Measurements from ENCODE around the gene CYYR1.

- TF ChIP-seq, protein P1, sequence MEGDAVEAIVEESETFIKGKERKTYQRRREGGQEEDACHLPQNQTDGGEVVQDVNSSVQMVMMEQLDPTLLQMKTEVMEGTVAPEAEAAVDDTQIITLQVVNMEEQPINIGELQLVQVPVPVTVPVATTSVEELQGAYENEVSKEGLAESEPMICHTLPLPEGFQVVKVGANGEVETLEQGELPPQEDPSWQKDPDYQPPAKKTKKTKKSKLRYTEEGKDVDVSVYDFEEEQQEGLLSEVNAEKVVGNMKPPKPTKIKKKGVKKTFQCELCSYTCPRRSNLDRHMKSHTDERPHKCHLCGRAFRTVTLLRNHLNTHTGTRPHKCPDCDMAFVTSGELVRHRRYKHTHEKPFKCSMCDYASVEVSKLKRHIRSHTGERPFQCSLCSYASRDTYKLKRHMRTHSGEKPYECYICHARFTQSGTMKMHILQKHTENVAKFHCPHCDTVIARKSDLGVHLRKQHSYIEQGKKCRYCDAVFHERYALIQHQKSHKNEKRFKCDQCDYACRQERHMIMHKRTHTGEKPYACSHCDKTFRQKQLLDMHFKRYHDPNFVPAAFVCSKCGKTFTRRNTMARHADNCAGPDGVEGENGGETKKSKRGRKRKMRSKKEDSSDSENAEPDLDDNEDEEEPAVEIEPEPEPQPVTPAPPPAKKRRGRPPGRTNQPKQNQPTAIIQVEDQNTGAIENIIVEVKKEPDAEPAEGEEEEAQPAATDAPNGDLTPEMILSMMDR (IDR thresholded peaks at IDR 0.05; ENCODE audit: extremely low read depth in 1 of 2, insufficient read depth in 1 of 2, low read depth in 1 of 2, low read length in 2 of 2), result no peak
- TF ChIP-seq MAX (IDR thresholded peaks at IDR 0.05; ENCODE audit: insufficient read depth, insufficient read length) (no peak), FOS (IDR thresholded peaks at IDR 0.05; ENCODE audit: borderline replicate concordance, insufficient read depth, low read length) (no peak), POLR2AphosphoS5 (IDR thresholded peaks at IDR 0.05; ENCODE audit: insufficient read depth, low read depth, low read length) (no peak), POLR2A (IDR thresholded peaks at IDR 0.05; ENCODE audit: low read depth, low read length) (no peak), EZH2 (IDR thresholded peaks at IDR 0.05; ENCODE audit: borderline replicate concordance, low read depth, low read length, severe bottlenecking) (no peak), MYC (IDR thresholded peaks at IDR 0.05; ENCODE audit: low read depth, low read length) (no peak), JUN (IDR thresholded peaks at IDR 0.05; ENCODE audit: borderline replicate concordance, insufficient read depth, insufficient read length, low read depth) (no peak), GATA2 (IDR thresholded peaks at IDR 0.05; ENCODE audit: insufficient read depth, insufficient read length, low read depth, low read length) (no peak)
These were observed 64.2 kb downstream of the CYYR1 start for GRCh38 chr21:26508903-26509302.

Data from endothelial cell of umbilical vein (primary cell).